ENCODE data around the gene CDH6.
A peak's percentile ranks its signal among the peaks of the same experiment; 100 is the strongest.

CDH6 gene

GRCh38 chr5:31193591-31194467, at the start of gene CDH6:
Gene CDH6, plus strand, starts transcription at chr5:31193686. Its CDS starts 73,788 bp downstream, at chr5:31267474.
- DNase-seq, result no peak

DNA sequence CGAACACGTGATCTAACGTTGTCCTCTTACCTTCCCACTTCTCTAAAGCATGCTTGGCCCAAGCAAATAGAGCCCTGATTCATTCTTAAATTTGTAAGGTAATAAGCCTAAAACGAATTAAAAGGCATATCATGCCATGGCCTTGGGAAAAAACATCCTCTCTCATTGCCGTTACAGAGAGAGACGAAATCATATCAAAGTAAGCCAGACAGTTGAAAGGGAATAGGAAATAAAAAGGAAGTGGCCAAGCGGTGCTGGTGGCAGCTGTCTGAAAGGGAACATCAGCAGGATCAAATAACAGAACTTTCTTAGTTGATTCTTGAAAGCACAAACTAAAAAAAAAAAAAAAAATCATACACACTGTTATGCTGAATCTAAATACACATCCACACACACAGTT, 49.1 kb upstream of the CDH6 start:
- DNase-seq, result no peak
- in situ Hi-C loops (cut with HindIII; ENCODE audit: low pct_ligation_motif_present, low pct_unique_long_range_greater_than_20kb, low sequenced_read_pairs), result no loop called here

More at GRCh38 chr5:31193591-31194467, at the start of gene CDH6:
- in situ Hi-C loops (cut with HindIII; ENCODE audit: low pct_ligation_motif_present, low pct_unique_long_range_greater_than_20kb, low sequenced_read_pairs), result no loop called here

GRCh38 chr5:31148959-31149475, 44.5 kb upstream of the CDH6 start:
- in situ Hi-C loops (cut with HindIII; ENCODE audit: low pct_ligation_motif_present, low pct_unique_long_range_greater_than_20kb, low sequenced_read_pairs), result no loop called here
- DNase-seq, result peak; percentile 4

DNA sequence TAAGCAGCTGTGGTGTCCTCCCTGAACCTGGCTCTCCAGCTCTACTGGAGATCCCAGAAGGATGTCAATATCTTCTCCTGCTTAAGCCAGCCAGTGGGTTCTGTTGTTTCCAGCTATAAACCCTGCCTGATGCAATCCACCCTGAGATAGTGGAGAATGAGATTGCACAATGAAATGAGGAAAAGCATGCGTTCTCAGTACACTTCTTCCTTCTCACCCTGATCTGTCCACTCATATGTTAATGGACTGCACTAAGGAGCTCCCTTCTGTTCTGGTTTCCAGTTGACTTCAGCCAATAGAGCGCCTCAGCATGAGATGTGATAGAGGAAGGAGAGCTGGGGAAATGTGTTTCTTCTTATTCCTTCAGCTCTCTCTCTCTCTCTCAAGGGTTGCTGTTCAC, 40.0 kb upstream of the CDH6 start:
- in situ Hi-C loops (cut with HindIII; ENCODE audit: low pct_ligation_motif_present, low pct_unique_long_range_greater_than_20kb, low sequenced_read_pairs), result no loop called here
- DNase-seq, result no peak

DNA sequence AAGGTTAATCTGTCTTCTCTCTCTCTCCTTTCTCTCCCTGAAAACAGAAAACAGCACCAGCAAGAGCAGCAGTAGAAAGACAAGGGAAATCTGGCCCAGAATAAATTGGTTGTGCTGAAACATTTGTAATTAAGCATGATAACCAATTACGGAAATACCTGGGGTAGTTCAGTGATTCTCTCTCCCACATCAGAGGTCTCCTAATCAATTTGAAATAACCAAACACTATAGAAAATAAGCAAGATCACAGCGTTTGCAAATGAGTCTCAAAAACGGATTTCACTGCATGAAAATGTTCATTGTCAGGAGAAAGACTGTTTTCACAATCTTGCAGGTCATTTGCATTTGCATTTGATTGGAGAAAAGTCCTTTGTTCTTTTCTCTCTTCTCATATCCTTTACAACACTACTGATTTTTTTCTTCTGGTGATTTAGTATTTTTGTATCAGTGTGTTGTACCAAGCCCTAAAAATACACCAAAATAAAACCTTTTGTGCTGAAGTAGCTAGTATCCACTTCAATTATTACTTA, 36.8 kb upstream of the CDH6 start:
- in situ Hi-C loops (cut with HindIII; ENCODE audit: low pct_ligation_motif_present, low pct_unique_long_range_greater_than_20kb, low sequenced_read_pairs), result no loop called here
- no peak for DNase-seq

- DNase-seq, result no peak
- in situ Hi-C loops (cut with HindIII; ENCODE audit: low pct_ligation_motif_present, low pct_unique_long_range_greater_than_20kb, low sequenced_read_pairs), result no loop called here
Observed at GRCh38 chr5:31157720-31158119, 35.8 kb upstream of the CDH6 start.

- DNase-seq, result no peak
- in situ Hi-C loops (cut with HindIII; ENCODE audit: low pct_ligation_motif_present, low pct_unique_long_range_greater_than_20kb, low sequenced_read_pairs), result no loop called here
Observed at GRCh38 chr5:31158686-31159085, 34.8 kb upstream of the CDH6 start.

DNA sequence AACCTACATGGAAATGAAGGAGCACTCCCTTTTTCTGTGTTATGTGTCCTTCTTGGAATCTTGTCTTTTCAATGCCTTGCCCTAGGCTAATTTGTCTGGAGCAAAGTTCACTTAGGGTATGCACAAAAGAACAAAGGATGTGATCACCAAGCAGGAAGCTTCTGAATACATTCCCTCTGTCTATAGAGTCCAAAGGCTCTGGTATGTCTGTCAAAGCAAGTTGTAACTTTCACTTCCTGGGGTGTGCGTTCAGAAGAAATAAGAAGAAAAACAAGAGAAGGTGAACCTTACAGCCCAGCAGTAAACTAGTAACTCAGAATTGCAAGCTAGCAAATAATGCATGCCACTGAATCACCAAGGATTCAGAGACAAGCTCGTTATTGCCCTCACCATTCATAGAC, 31.7 kb upstream of the CDH6 start:
- in situ Hi-C loops (cut with HindIII; ENCODE audit: low pct_ligation_motif_present, low pct_unique_long_range_greater_than_20kb, low sequenced_read_pairs), result no loop called here

DNA sequence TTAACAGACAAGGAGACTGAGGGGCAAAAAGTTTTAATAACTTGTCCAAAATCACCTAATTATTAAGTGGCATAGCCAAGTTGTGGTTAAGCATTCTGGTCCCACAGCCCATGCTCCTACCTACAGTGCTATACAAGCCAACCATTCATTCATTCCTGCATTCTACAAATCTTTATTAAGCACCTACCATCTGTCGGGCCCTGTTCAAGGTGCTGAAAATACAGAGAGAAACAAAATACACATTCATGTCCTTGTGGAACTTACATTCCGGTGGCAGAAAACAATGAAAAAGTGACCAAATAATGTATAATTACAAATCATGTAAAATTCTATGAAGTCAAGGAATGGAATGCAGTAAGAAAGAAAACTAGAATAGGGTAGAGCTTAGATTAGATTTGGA, 27.8 kb upstream of the CDH6 start:
- in situ Hi-C loops (cut with HindIII; ENCODE audit: low pct_ligation_motif_present, low pct_unique_long_range_greater_than_20kb, low sequenced_read_pairs), result no loop called here
- no peak for DNase-seq

More for the DNA sequence above, 31.7 kb upstream of the CDH6 start:
- DNase-seq, result no peak

DNA sequence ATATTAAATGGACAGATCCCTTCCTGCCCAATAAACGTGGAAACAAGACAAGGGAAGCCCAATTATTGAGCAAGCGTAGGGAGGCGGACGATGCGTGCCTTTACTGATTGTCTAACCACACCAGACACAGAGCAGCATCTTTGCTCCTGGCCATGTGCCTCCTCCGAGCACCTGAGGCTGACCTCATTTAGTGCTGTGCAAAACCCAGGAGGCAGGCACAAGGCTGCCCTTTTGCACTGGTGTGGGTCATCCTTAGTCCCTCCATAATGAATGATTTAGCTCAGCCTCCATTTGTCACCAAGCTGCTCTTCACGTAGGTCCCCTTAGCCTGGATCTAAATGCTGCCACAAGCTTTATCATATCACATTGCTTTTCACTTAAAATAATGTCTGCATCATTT, 24.1 kb upstream of the CDH6 start:
- no peak for DNase-seq
- in situ Hi-C loops (cut with HindIII; ENCODE audit: low pct_ligation_motif_present, low pct_unique_long_range_greater_than_20kb, low sequenced_read_pairs), result no loop called here

- in situ Hi-C loops (cut with HindIII; ENCODE audit: low pct_ligation_motif_present, low pct_unique_long_range_greater_than_20kb, low sequenced_read_pairs), result no loop called here
- DNase-seq, result no peak
Observed at GRCh38 chr5:31172881-31173280, 20.6 kb upstream of the CDH6 start.

- DNase-seq, result no peak
- in situ Hi-C loops (cut with HindIII; ENCODE audit: low pct_ligation_motif_present, low pct_unique_long_range_greater_than_20kb, low sequenced_read_pairs), result no loop called here
Observed at GRCh38 chr5:31173614-31174013, 19.9 kb upstream of the CDH6 start.

- DNase-seq, result no peak
- in situ Hi-C loops (cut with HindIII; ENCODE audit: low pct_ligation_motif_present, low pct_unique_long_range_greater_than_20kb, low sequenced_read_pairs), result no loop called here
Observed at GRCh38 chr5:31181376-31181987, 12.0 kb upstream of the CDH6 start.

DNA sequence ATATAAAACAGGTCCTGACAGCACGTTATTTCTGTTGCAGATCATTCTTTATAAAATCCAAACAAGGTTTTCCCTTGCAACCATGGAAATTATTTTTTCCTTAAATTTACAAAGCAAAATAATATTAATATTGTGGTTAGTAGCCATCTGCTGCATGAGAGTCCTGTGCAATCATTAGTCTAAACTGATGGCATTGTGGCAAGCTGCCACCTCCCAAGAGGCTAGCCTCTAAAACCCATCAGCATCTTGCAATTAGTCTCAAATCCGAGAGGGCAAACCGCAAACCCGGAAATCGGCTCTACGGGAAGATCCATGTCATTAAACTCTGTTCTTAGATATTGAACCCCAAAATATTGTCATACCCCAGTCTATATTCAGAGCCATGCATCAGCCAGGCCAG, 11.3 kb upstream of the CDH6 start:
- no peak for DNase-seq
- in situ Hi-C loops (cut with HindIII; ENCODE audit: low pct_ligation_motif_present, low pct_unique_long_range_greater_than_20kb, low sequenced_read_pairs), result no loop called here

GRCh38 chr5:31185951-31186350, 7.5 kb upstream of the CDH6 start:
- no peak for DNase-seq
- in situ Hi-C loops (cut with HindIII; ENCODE audit: low pct_ligation_motif_present, low pct_unique_long_range_greater_than_20kb, low sequenced_read_pairs), result no loop called here

DNA sequence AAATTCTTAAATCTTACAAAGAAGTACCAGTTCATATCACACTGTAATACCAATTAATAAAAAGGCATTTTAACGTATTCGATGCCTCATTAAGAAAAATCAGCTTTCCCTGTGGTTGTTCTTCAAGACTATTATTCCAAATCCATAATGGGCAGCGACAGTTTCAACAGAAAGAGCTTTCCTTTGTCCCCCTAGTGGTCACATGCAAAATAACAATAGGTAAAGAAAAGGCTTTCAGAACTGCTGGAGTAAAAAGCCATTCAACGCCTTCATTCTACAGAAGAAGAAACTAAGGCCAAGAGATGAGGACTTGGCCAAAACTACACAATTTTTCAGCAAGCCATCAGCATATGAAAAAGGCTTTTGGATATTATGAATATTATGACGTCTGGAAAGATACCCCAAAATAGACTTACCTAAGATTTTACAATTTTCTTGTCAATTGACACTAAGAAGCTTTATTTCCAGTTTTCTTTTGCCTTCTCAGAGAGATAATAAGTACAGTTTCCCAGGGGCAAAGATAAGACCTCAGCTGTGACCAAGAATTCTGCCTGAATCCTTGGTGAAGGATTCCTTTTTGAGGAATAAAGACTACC, 6.7 kb upstream of the CDH6 start:
- DNase-seq, result peak; percentile 44
- in situ Hi-C loops (cut with HindIII; ENCODE audit: low pct_ligation_motif_present, low pct_unique_long_range_greater_than_20kb, low sequenced_read_pairs), result no loop called here

GRCh38 chr5:31187591-31187990, 5.9 kb upstream of the CDH6 start:
- in situ Hi-C loops (cut with HindIII; ENCODE audit: low pct_ligation_motif_present, low pct_unique_long_range_greater_than_20kb, low sequenced_read_pairs), result no loop called here
- DNase-seq, result no peak

DNA sequence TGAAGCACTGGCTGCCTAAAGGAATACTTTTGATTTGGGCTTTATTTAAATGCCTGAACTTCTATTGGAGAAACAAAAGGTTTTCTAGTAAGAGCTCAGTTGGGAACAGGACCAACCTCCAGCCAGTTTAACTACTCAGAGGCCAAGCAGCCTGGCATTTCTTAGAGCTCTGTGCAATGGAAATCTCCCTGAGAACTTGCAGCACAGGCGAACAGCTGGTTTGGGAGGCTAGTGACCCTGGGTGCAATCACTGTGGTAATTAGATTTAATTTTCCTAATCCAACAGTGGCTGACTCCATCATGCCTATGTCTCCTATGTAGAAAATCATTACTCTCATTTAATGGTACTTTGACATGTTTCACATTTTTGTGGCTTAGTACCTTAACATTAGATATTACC, 1.0 kb upstream of the CDH6 start:
- no peak for DNase-seq
- in situ Hi-C loops (cut with HindIII; ENCODE audit: low pct_ligation_motif_present, low pct_unique_long_range_greater_than_20kb, low sequenced_read_pairs), result no loop called here

DNA sequence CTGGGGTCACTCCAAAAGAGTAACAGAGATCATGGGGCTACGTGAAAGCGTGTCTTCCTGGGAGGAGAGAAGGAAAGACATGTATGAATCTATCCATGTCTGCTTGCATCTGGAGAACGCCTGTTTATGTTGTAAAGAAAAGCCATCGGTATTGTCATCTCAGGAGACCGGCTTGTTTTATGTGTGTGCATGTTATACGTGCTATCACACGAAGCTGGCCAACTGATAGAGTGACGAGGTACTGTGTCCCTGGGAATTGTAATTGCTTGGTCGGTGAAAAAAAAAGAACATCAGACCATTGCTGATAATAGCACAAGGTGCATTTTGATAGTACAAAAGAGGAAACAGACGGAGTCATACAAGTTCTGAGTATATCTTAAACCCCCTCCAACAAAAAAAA, 370 bp upstream of the CDH6 start:
- DNase-seq, result no peak
- in situ Hi-C loops (cut with HindIII; ENCODE audit: low pct_ligation_motif_present, low pct_unique_long_range_greater_than_20kb, low sequenced_read_pairs), result no loop called here
